HL-60 (cell line): ENCODE data around the gene ARMS2.

Experiments used
- CTCF ChIP-seq: IDR thresholded peaks from one replicate; pipeline ENCODE4 v1.5.1; 2011; ENCODE audit warnings: low read length, control low read depth, inconsistent platforms; ENCODE audit not compliant: insufficient read depth
- POLR2AphosphoS5 ChIP-seq: IDR thresholded peaks from 2 replicates; pipeline ENCODE4 v1.6.1; 2012; ENCODE audit warnings: low read depth

- TF ChIP-seq CTCF (no peak), POLR2AphosphoS5 (no peak)
Observed at GRCh38 chr10:122441961-122442360, 12.5 kb upstream of the ARMS2 start.
